ENCODE data around the gene ULK3.

ULK3 gene

DNA sequence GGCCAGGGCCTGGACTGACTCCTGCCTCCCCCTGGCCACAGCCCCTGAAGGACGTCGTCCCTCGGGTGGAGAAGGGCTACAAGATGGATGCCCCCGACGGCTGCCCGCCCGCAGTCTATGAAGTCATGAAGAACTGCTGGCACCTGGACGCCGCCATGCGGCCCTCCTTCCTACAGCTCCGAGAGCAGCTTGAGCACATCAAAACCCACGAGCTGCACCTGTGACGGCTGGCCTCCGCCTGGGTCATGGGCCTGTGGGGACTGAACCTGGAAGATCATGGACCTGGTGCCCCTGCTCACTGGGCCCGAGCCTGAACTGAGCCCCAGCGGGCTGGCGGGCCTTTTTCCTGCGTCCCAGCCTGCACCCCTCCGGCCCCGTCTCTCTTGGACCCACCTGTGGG is 40.7 kb downstream of the ULK3 start:
- no peaks in the 10 kb centered on the region for H3K9me3 Mint-ChIP-seq
- H3K4me3 Mint-ChIP-seq = no peak overlapping the region
- no peak for DNase-seq
- CTCF ChIA-PET = interaction anchor here (1.0 to 1.3 kb wide), 2 partner anchors 8 to 24 kb away, joined by 3 read pairs; no protein-coding TSS in a partner anchor
- H3K27me3 Mint-ChIP-seq = no peaks in the 10 kb centered on the region
- peaks cover 48% of the 10 kb centered on the region for H3K36me3 Mint-ChIP-seq
- H3K27ac Mint-ChIP-seq = no peak overlapping the region
- peaks cover 46% of the 10 kb centered on the region for H3K4me1 Mint-ChIP-seq

DNA sequence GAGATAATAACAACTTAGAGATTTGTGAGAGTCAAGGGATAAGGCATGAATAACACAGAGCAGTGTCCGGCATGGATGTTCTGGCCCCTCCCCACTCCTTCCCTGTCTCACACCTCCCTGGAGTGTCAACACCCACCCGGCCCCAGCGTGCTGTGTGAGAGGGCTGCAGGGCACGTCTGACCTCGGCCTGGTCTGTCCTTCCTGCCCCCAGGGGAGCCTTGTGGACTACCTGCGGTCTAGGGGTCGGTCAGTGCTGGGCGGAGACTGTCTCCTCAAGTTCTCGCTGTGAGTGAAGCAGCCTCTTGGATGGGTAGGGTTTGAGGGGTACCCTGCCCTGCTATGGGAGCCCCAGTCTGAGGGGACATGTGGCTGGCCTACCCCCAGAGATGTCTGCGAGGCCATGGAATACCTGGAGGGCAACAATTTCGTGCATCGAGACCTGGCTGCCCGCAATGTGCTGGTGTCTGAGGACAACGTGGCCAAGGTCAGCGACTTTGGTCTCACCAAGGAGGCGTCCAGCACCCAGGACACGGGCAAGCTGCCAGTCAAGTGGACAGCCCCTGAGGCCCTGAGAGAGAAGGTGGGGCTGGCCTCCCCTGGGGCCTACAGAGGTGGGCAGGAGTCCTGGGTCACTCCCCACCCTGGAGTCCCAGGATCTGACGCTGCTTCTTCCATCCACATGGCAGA is 41.5 kb downstream of the ULK3 start:
- peaks cover 47% of the 10 kb centered on the region for H3K4me1 Mint-ChIP-seq
- CTCF ChIA-PET = interaction anchor here (0.8 to 15.9 kb wide), 7 partner anchors 8 to 169 kb away, joined by 3 to 880 read pairs (median 3); partner anchors contain the start of gene CSK
- H3K4me3 Mint-ChIP-seq = no peak overlapping the region
- DNase-seq = no peak
- no peaks in the 10 kb centered on the region for H3K27me3 Mint-ChIP-seq
- H3K36me3 Mint-ChIP-seq = peaks cover 49% of the 10 kb centered on the region
- peak overlapping the region; percentile 60 for H3K27ac Mint-ChIP-seq
- no peaks in the 10 kb centered on the region for H3K9me3 Mint-ChIP-seq

DNA sequence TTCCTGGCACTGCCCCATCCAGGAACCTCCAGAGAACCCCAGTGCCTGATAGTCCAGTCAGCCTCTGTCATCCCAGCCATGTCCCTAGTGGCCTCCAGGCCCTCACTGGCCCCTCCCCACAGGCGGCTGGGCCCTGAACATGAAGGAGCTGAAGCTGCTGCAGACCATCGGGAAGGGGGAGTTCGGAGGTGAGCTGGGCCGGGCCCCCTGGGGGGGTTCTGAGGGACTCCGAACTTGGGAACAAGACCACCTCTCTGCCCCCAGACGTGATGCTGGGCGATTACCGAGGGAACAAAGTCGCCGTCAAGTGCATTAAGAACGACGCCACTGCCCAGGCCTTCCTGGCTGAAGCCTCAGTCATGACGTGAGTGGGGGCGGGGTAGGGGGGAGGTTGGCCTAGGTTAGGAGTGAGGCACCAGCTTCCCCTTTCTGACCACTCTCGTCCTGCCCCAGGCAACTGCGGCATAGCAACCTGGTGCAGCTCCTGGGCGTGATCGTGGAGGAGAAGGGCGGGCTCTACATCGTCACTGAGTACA is 42.3 kb downstream of the ULK3 start:
- Mint-ChIP-seq H3K27ac (no peak overlapping the region), H3K27me3 (no peaks in the 10 kb centered on the region), H3K4me1 (peaks cover 52% of the 10 kb centered on the region), H3K4me3 (no peak overlapping the region), H3K36me3 (peaks cover 52% of the 10 kb centered on the region), H3K9me3 (no peaks in the 10 kb centered on the region)
- no peak for DNase-seq
- CTCF ChIA-PET = interaction anchor here (0.8 to 15.9 kb wide), 8 partner anchors 9 to 168 kb away, joined by 3 to 880 read pairs (median 3); partner anchors contain the start of gene CSK

DNA sequence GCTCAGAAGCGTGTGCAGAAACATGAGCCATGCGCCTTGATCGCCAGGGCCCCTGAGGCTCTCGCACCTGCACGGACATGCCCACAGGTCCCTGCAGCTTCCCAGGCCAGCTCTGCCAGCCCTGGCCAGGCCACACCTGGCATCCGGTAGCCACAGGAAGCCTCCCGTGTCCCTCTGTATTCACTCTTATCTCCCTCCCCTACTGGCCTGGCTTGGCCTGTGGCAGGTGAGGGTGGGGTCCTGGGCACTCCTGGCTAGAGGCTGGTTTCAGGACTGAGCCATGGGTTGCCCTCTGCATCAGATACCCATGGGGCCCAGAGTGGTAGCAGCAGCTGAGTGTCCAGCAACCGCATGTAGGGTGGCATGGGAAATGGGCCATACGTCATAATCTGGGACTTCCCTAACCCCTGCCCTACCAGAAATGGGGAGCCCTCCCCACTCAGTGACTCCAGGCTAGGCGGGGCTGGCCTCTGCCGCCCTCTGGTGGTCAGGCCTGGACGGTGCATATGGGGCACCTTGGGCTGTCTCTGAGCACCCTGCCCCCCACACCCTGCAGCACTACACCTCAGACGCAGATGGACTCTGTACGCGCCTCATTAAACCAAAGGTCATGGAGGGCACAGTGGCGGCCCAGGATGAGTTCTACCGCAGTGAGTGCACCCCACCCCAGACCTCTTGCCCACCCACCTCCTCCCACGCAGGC is 42.9 kb downstream of the ULK3 start:
- Mint-ChIP-seq H3K4me1 (peaks cover 58% of the 10 kb centered on the region), H3K27me3 (no peaks in the 10 kb centered on the region), H3K36me3 (peaks cover 55% of the 10 kb centered on the region), H3K9me3 (no peaks in the 10 kb centered on the region), H3K4me3 (no peak overlapping the region), H3K27ac (peak overlapping the region; percentile 81)
- CTCF ChIA-PET = interaction anchor here (0.6 to 15.9 kb wide), 17 partner anchors 9 to 168 kb away, joined by 3 to 880 read pairs (median 3); partner anchors contain the start of genes CPLX3 and CSK
- peak; percentile 89 for DNase-seq

DNA sequence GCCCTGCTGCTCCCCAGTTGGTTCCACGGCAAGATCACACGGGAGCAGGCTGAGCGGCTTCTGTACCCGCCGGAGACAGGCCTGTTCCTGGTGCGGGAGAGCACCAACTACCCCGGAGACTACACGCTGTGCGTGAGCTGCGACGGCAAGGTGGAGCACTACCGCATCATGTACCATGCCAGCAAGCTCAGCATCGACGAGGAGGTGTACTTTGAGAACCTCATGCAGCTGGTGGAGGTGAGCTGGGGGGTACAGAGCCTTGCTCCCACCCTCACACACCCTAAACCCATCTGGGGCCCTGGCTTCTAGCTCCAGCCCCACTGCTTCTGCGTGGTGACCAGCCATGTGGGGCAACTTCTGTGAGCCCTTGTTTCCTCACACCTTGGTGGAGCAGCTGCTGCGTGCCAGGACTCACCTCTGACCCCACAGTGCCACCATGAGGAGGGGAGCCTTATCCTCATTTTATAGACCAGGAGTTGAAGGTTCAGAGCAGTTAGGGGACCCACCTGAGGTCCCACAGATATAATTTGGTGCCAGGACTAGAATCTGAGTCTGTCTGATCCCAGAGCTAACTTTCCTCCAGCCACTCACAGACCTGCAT is 43.6 kb downstream of the ULK3 start:
- DNase-seq = peak; percentile 51
- peaks cover 62% of the 10 kb centered on the region for H3K4me1 Mint-ChIP-seq
- H3K36me3 Mint-ChIP-seq = peaks cover 56% of the 10 kb centered on the region
- CTCF ChIA-PET = interaction anchor here (0.6 to 15.9 kb wide), 15 partner anchors 8 to 166 kb away, joined by 3 to 880 read pairs (median 3); partner anchors contain the start of genes CPLX3 and CSK
- H3K27me3 Mint-ChIP-seq = no peaks in the 10 kb centered on the region
- H3K4me3 Mint-ChIP-seq = no peak overlapping the region
- peak overlapping the region; percentile 81 for H3K27ac Mint-ChIP-seq
- no peaks in the 10 kb centered on the region for H3K9me3 Mint-ChIP-seq

DNA sequence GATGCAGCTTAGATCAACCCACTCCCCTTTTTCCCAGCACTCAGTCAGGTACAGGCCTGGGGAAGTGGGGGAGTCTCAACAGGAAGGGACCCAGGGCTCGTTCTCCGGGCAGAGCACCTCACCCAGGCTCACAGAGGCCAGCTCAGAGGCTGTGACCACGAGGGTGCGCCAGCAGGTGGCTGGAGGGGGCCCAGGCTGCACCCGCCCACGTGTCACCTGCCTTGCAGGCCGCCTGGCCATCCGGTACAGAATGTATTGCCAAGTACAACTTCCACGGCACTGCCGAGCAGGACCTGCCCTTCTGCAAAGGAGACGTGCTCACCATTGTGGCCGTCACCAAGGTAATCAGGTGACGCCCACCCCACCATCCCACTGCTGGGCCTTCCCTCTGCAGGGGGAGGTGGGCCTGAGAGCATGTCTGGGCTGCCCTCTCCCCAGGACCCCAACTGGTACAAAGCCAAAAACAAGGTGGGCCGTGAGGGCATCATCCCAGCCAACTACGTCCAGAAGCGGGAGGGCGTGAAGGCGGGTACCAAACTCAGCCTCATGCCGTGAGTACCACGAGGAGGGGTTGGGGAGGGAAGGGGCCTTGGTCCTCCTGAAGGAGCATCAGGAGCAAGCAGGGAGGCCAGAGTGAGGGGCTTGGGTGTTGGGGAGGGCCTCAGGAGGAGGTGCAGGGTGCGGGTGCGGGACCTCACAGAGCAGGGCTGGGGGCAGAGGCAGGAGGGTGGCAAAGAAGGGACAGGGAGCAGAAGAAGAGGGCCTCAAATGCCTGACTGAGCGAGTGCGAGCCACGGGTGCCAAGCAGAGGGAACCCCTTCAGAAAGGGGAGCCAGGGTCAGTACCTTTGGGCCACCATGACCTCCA is 44.3 kb downstream of the ULK3 start:
- Mint-ChIP-seq H3K36me3 (peaks cover 50% of the 10 kb centered on the region), H3K27ac (peak overlapping the region; percentile 81), H3K4me3 (no peak overlapping the region), H3K4me1 (peaks cover 61% of the 10 kb centered on the region), H3K9me3 (no peaks in the 10 kb centered on the region), H3K27me3 (no peaks in the 10 kb centered on the region)
- CTCF ChIA-PET = interaction anchor here (0.9 to 15.9 kb wide), 12 partner anchors 7 to 165 kb away, joined by 3 to 880 read pairs (median 4); partner anchors contain the start of gene CSK
- no peak for DNase-seq

DNA sequence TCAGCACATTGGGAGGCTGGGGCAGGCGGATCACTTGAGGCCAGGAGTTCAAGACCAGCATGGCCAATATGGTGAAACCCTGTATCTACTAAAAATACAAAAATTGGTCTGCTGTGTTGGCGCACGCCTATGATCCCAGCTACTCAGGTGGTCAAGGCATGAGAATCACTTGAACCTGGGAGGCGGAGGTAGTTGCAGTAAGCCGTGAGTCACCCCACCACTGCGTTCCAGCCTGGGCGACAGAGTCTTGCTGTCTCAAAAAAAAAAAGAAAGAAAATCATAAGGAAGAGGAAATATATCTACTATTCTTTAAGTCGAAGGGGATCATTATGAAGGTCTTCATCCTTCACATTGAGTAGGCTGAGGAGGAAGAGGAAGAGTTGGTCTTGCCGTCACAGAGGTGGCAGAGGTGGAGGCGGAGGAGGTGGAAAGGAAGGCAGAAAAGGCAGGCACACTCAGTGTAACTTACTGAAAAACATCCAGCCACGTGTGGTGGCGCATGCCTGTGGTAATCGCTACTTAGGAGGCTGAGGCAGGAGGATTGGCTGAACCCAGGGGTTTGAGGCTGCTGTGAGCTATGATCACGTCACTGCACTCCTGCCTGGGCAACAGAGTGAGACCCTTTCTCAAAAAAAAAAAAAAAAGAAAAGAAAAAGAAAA is 46.9 kb downstream of the ULK3 start:
- CTCF ChIA-PET = interaction anchor here (1.1 to 15.9 kb wide), 4 partner anchors 9 to 162 kb away, joined by 3 to 880 read pairs (median 8); partner anchors contain the start of gene CSK
- Mint-ChIP-seq H3K4me1 (peaks cover 86% of the 10 kb centered on the region), H3K4me3 (no peak overlapping the region), H3K36me3 (peaks cover 48% of the 10 kb centered on the region), H3K27ac (peak overlapping the region; percentile 88), H3K27me3 (no peaks in the 10 kb centered on the region), H3K9me3 (no peaks in the 10 kb centered on the region)
- peak; percentile 59 for DNase-seq

DNA sequence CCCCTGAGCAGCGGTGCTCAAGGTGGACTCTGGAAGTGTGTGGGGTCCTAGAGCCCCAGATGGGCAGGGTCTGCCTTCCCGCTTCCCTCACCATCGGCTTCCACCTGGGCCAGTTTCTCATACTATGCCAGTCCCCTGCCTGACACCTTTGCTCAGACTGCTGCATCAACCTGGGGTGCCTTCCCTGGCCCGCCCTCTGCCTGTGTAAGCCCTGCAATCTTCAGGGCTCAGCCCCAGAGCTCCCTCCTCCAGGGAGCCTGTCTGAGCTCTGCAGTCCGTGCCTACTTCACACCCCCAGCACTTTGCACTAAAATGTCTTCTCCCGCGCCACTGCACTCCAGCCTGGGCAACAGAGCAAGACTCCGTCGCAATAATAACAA is 48.0 kb downstream of the ULK3 start:
- Mint-ChIP-seq H3K4me1 (peaks cover 92% of the 10 kb centered on the region), H3K9me3 (no peaks in the 10 kb centered on the region), H3K4me3 (no peak overlapping the region), H3K27me3 (no peaks in the 10 kb centered on the region), H3K36me3 (peaks cover 46% of the 10 kb centered on the region), H3K27ac (peak overlapping the region; percentile 84)
- CTCF ChIA-PET = interaction anchor here (1.1 to 15.9 kb wide), 5 partner anchors 16 to 160 kb away, joined by 3 to 880 read pairs (median 4); partner anchors contain the start of gene CSK
- no peak for DNase-seq

DNA sequence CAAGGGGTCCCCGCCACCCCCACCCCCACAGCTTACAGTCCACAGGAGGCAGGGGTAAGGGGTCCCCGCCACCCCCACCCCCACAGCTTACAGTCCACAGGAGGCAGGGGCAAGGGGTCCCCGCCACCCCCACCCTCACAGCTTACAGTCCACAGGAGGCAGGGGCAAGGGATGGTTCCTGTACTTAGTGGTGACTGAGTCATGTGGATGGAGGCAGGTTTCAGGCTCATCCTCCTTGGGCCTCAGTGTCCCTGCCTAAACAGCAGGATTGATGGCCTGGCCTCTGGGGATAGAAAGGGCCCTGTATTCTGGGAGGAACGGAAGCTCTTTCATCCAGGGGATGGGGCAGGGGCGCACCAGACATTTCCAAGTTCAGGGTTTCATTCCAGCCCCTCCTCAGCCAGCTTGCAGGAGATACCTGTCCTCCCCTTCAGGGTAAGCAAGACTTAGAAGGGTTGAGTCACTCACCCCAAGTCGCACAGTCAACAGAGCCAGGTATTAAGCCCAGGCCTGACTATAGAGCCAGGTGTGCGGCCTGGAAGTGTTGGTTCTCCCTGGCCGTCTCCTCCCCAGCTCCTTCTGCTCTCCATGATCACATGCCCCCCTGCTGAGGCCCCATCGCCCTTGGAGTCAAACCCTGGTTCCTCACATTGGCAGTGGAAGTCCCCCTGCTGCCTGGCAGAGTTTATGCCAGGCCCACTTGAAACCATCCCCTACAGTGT is 48.5 kb downstream of the ULK3 start:
- Mint-ChIP-seq H3K27ac (peak overlapping the region; percentile 84), H3K27me3 (no peaks in the 10 kb centered on the region), H3K36me3 (peaks cover 46% of the 10 kb centered on the region), H3K9me3 (no peaks in the 10 kb centered on the region), H3K4me3 (no peak overlapping the region), H3K4me1 (peaks cover 92% of the 10 kb centered on the region)
- CTCF ChIA-PET = interaction anchor here (0.8 to 15.9 kb wide), 7 partner anchors 8 to 173 kb away, joined by 3 to 880 read pairs (median 4); partner anchors contain the start of gene CSK
- DNase-seq = no peak

DNA sequence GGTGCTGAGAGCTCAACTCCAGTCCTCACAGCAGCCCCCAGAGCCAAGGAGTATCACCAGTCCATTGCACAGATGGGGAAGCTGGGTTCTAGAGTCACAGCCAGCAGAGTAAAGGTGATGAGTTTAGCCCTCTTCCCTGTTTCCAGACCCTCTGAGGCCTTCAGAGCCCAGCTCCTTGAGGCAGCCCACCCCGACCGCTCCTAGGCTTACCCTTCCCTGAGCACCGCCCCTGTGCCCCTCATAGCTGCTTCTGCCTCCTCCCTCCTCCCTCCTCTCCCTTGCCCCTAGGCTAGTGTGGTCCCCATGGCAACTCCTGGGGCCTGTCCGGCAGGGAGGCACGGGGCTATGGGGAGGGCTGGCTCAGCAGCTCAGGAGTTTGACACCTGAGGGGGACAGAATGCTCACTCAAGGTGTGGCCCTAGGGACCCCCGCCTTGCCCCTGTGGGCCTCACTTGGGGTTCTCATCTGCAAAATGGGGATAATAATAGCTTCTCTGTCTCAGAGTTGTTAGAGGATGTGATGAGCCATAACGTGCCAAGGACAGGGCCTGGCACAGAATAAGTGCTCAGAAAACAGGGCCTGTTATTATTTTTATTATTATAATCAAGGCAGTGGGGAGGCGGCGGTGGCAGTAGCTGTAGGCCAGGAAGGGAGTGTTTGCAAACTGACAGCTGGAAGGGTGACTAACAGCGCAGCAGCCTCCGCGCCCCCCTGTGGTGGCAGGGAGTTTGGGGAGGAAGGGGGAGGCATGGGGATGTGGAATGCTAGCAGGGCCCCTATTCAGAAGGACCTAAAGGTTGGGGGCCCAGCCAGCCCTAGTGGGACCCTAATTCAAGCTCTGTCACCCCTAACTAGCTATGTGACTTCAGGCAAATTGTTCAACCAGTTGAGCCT is 49.6 kb downstream of the ULK3 start:
- Mint-ChIP-seq H3K9me3 (no peaks in the 10 kb centered on the region), H3K36me3 (peaks cover 51% of the 10 kb centered on the region), H3K4me1 (peaks cover 89% of the 10 kb centered on the region), H3K27ac (peak overlapping the region; percentile 80), H3K4me3 (no peak overlapping the region), H3K27me3 (no peaks in the 10 kb centered on the region)
- CTCF ChIA-PET = interaction anchor here (0.8 to 15.9 kb wide), 10 partner anchors 9 to 172 kb away, joined by 3 to 880 read pairs (median 4); partner anchors contain the start of gene CSK
- peak; percentile 84 for DNase-seq

DNA sequence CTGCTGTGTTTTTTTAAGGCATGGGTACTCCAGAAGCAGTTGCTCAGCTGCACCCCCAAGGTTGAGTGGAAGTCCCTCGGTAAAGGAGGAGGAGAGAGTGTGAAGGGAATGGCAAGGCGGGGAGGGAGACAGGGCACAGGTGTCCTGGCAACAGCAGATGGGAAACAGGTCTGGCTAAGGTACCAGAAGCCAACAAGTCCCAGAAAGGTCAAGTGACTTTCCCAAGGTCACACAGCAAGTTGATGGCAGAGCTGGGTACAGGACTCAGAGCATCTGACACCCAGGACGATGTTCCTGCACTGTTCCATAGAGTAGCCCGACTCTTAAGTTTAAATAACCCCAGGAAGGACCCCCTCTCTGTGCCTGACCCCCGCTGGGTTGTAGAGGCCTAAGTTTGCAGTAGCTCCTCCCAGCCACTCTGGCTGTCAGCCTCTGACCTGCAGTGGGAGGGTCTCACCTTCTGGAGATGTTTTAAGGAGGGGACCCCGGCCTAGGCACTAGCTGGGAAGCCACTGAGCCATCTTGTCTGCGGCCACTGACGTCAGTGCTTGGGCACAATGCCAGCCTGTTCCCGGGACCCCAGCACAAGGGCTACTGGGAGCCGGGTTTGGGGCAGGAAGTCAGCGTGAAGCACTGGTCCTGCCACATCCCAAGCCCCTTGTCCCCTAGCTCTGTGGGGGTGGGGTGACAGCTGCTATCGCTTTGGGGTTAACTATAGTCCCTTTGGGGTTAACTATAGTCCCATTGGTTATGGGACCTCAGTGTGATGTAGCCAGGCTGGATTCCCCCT is 50.5 kb downstream of the ULK3 start:
- Mint-ChIP-seq H3K36me3 (peaks cover 49% of the 10 kb centered on the region), H3K27me3 (no peaks in the 10 kb centered on the region), H3K9me3 (no peaks in the 10 kb centered on the region), H3K27ac (peak overlapping the region; percentile 80), H3K4me3 (peak overlapping the region; percentile 19), H3K4me1 (peaks cover 89% of the 10 kb centered on the region)
- no peak for DNase-seq
- CTCF ChIA-PET = interaction anchor here (1.2 to 15.9 kb wide), 5 partner anchors 13 to 160 kb away, joined by 3 to 880 read pairs (median 4); partner anchors contain the start of gene CSK

Data from activated naive CD4-positive, alpha-beta T cell treated with anti-CD3 and anti-CD28 coated beads, Interleukin-2, amount 10 ng/mL, durations not matched to agents 7 days and 5 days (primary cell).